Activated CD4-positive, alpha-beta T cell treated with anti-CD3 and anti-CD28 coated beads, Interleukin-10, Interleukin-2, amounts not matched to agents 100 ng/mL and 50 ng/mL, durations not matched to agents 16 hours and 8 hours (primary cell): ENCODE measurements around the gene LRATD1.

Experiments
- DNase-seq: peaks from one replicate; pipeline ENCODE4 v3.0.0-alpha.2; 2020

The LRATD1 gene

GRCh38 chr2:14634182-14634488 is 1.6 kb downstream of the LRATD1 start:
- no peak for DNase-seq

GRCh38 chr2:14634489-14635390 is 2.2 kb downstream of the LRATD1 start:
- DNase-seq, result peak; percentile 40

- no peak for DNase-seq
These were observed 2.9 kb downstream of the LRATD1 start for GRCh38 chr2:14635391-14635871.

DNA sequence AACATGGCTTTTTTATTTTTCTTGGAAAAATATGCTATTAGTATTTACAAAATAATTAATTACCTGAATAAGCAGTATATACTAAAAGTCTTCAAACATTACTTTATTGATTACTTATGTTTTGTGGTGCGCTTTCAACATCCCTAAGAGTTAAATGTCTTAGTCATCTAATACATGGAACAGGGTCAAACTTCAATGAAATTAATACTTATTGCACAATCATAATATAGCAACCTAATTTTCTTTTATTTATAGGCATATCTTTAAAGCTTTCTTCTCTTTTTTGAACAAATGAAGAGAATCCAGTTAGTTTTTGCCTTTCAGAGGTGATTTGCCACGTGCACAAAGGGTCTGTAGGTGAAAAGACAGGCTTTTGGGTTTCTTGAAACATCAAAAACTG is 6.0 kb downstream of the LRATD1 start:
- DNase-seq, result no peak

DNA sequence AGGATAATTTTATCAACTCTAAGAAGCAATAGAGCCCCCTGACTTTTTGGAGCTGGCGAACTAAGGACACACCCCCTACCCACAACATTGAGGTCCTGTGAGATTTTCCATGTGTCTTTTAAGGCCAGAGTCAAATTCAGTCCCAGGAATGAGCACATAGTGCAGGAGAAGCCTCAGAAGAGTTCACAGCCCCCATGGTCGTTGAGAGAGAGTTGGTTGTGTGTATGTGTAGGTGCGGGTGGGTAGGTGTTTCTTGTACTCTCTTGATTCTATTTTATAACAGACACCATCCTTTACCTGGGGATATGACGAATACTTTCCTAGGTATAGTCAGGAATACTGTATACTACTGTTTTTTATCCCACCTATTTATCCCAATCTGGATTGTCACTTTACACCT is 8.6 kb downstream of the LRATD1 start:
- no peak for DNase-seq

DNA sequence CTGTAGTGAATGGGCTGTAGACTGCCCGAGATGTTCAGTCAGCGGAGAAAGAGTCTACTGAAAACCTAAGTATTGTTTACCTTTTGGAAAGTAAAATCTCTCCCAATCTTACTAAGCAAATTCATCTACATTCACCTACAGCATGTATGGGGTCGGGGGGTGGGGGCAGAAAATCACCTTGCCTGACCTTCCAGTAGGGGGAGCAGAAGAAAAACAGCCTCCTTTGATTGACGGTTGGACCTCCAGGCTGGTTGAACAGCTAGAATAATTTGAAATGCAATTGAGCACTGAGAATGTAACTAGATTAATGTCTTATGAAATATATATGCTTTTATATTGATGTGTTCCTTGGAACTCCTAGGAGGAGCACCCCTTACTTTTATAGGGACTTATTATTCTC is 10.0 kb downstream of the LRATD1 start:
- DNase-seq, result no peak

DNA sequence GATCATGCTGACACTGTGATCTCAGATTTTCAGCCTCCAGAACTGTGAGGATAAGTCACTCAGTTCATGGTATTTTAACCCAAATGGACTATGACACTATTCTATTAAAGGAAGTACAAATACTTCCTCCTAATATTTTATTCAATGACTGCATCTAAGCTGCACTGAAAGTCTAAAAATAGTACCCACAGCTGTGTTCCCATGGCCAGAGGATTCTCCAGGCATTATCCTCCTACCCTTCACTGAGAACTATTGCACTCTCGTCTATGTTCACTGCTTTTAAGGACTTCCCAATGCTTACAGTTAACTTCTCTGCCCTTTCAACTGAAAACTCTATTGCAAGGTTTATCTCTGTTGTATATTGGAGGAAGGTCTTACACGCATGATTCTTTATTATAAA is 15.2 kb downstream of the LRATD1 start:
- DNase-seq, result no peak

DNA sequence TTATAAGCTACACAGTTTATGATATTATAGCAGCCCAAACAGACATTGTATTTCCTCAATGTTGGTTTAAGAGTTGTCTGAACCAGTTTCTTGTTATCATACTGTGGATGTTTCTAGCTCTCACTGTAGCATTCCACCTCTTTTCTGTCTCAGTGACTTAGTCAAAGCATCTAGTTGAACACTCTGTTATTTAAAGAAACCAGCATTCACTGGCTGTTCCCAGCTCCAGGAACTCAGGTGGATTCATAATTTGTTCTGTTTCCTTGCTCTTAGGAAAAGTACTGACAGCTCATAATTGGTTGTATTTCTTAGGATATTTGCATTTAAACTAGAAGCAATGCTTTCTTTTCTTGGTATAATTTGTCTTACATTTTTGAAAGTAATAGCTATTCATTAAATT is 17.5 kb downstream of the LRATD1 start:
- DNase-seq, result no peak

DNA sequence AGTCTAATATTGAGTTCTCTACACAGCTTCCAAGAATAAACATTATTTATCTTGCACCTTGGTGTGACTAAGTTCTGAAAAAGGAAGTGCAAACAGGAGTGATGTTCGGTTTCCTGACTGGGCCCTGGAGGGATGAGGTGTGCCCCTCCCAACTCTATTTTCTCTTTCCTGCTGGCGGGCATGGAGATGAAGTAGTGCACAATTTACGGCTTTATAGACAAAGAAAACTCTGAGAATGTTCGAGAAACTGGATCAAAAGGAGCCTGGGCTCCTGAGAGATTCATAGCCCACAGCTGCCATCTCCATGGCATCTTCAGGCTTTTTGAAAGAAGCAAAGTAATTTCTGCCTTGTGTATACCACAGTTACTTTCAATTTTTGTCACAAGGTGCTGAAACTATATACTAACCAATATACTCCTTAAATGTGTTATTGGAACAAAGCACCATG is 22.3 kb downstream of the LRATD1 start:
- DNase-seq, result peak; percentile 61

DNA sequence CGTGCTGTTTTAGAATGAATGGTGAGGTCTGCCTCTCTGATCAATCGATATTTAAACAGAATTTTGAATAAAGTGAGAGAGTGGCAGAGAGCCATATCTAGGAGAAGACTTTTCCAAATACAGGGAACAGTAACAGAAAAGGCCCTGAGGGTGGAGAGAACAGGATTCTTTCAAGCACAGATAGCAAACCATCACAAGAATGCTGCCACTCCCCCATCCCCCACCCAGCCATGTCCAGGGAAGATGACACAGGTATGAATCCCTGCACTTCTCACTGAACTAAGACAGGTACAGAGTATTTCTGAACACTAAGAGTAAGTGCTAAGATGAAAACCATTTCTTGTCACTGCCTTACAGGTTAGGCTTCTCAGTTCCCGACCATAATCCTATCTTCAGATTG is 23.6 kb downstream of the LRATD1 start:
- DNase-seq, result no peak

DNA sequence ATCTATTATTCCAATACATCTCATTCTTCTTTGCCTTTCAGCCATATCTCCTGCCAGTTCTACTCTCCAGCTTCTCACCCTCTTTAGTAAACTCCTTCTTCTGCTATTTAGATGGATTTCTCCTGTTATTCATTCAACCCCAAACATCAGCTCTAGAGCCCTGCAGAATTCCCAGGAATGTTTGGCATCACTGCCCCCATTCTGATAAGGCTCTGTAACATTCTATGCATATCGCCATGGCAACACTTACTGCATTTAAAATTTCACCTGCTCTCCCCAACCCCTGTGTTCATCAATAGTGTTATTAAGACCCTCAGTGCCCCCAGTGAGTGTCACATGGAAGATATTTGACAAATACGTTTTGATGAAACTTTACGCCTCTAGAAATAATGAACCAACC is 28.6 kb downstream of the LRATD1 start:
- no peak for DNase-seq

DNA sequence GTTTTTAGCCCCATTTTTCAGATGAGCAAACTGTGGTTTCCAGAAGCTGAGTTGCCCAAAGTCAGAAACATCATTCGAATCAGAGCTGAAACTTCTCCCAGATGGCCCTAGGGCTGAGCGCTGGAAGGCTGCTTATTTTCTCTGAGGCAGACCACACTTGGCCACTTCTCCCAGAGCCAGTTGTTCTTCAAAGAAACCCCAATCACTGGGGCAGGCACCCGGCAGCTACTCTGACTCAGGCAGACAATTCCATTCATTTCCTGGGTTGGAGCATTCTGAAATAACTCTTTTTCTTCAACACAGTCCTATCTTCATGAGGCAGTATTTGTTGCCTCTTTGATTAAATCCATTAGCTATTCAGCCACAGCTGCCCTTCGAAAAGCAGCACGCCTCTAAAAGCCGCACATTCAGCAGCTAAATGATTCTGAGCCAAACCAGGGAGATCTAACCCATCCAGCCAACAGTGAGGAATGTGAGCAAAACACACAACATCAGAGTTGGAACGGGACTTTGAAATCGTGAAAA is 40.9 kb downstream of the LRATD1 start:
- no peak for DNase-seq

- no peak for DNase-seq
These were observed 43.0 kb downstream of the LRATD1 start for GRCh38 chr2:14675489-14675888.

DNA sequence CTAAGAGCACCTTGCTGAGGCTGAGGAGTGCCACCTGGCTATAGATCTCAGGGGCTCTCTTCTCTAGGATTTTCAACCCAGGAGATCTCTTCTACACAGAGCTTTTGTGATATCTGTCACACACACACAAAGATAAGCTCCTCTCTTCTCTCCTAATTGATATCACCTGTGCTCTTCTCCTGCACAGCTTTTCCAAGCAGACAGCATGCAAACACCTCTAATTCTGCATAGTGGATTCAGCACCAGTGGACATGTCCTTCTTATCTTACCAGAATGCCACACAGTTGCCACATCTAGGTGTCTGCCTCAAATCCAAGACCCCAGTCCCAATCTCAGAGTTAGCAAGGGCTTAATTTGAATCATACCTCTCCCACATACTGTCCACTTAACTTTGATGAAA is 43.9 kb downstream of the LRATD1 start:
- DNase-seq, result no peak

- DNase-seq, result no peak
These were observed 44.5 kb downstream of the LRATD1 start for GRCh38 chr2:14677039-14677438.

- DNase-seq, result no peak
These were observed 46.2 kb downstream of the LRATD1 start for GRCh38 chr2:14678761-14679160.

- DNase-seq, result no peak
These were observed 49.1 kb downstream of the LRATD1 start for GRCh38 chr2:14681608-14682007.
